SKM-1 treated with dmso at 0.1 percent for 144 hours (cell line): ENCODE results near the gene BAIAP2.

Experiments used
- DNase-seq: peaks from one replicate; lab custom pipeline; 2025; ENCODE audit not compliant: unreplicated experiment; lab: John Stamatoyannopoulos, UW

Gene BAIAP2

GRCh38 chr17:81034779-81035520 is at the start of gene BAIAP2:
BAIAP2 (plus strand) TSS chr17:81035151; CDS start chr17:81035255, 104 bp downstream.
- DNase-seq: peak; percentile 88

GRCh38 chr17:80986046-80986445 is 48.9 kb upstream of the BAIAP2 start:
- DNase-seq: no peak

GRCh38 chr17:80986816-80987475 is 48.0 kb upstream of the BAIAP2 start:
- DNase-seq: peak; percentile 49

- DNase-seq: no peak
These were observed 47.0 kb upstream of the BAIAP2 start for GRCh38 chr17:80987941-80988461.

GRCh38 chr17:80989586-80989913 is 45.4 kb upstream of the BAIAP2 start:
- DNase-seq: no peak

- DNase-seq: no peak
These were observed 43.9 kb upstream of the BAIAP2 start for GRCh38 chr17:80990921-80991644.

- DNase-seq: peak; percentile 57
These were observed 43.3 kb upstream of the BAIAP2 start, which contains the start of gene CHMP6 for GRCh38 chr17:80991645-80992076. CHMP6 (plus strand) TSS chr17:80991841; CDS start chr17:80991919, 78 bp downstream.

GRCh38 chr17:80992077-80992947 is 42.6 kb upstream of the BAIAP2 start:
- no peak for DNase-seq

GRCh38 chr17:80992948-80993624 is 41.9 kb upstream of the BAIAP2 start:
- DNase-seq: no peak

- no peak for DNase-seq
These were observed 39.8 kb upstream of the BAIAP2 start for GRCh38 chr17:80995131-80995530.

- no peak for DNase-seq
These were observed 38.3 kb upstream of the BAIAP2 start for GRCh38 chr17:80996422-80997305.

GRCh38 chr17:80997424-80998117 is 37.4 kb upstream of the BAIAP2 start:
- no peak for DNase-seq

- DNase-seq: no peak
These were observed 36.7 kb upstream of the BAIAP2 start for GRCh38 chr17:80998118-80998747.

GRCh38 chr17:80998748-80999535 is 36.0 kb upstream of the BAIAP2 start:
- DNase-seq: no peak

GRCh38 chr17:80999536-81000333 is 35.2 kb upstream of the BAIAP2 start:
- DNase-seq: no peak

GRCh38 chr17:81000334-81000630 is 34.7 kb upstream of the BAIAP2 start:
- DNase-seq: no peak
